Skeletal muscle satellite cell (primary cell): ENCODE data around the gene GMPR.

Source experiments
- H3K27me3 ChIP-seq: 2 replicates; pipeline ENCODE4 v1.7.0; 2013; ENCODE audit warnings: low read length; ENCODE audit not compliant: control insufficient read depth, insufficient read depth
- H3K36me3 ChIP-seq: 2 replicates; pipeline ENCODE4 v1.7.0; 2013; ENCODE audit warnings: mild to moderate bottlenecking, control low read depth, low read length; ENCODE audit not compliant: insufficient read depth
- H3K4me1 ChIP-seq: 2 replicates; pipeline ENCODE4 v1.7.0; 2013; ENCODE audit warnings: low read length; ENCODE audit not compliant: control insufficient read depth, insufficient read depth
- H3K4me2 ChIP-seq: 2 replicates; pipeline ENCODE4 v1.7.0; 2013; ENCODE audit warnings: mild to moderate bottlenecking, low read length
- H3K4me3 ChIP-seq: 2 replicates; pipeline ENCODE4 v1.7.0; 2013; ENCODE audit warnings: low read length
- H3K9ac ChIP-seq: 2 replicates; pipeline ENCODE4 v1.7.0; 2013; ENCODE audit warnings: mild to moderate bottlenecking, low read depth, low read length, moderate library complexity
- H3K9me3 ChIP-seq: replicated peaks from 2 replicates; pipeline ENCODE4 v1.7.0; 2013; ENCODE audit warnings: mild to moderate bottlenecking, control low read depth, low read length

The GMPR gene

GRCh38 chr6:16326531-16326930, 88.1 kb downstream of the GMPR start:
- no peaks in the 10 kb centered on the region for H3K27me3 ChIP-seq
- H3K9me3 ChIP-seq: no peaks in the 10 kb centered on the region
- H3K36me3 ChIP-seq: peaks cover 3% of the 10 kb centered on the region
- no peak overlapping the region for H3K4me3 ChIP-seq
- peaks cover 17% of the 10 kb centered on the region for H3K4me1 ChIP-seq
- H3K4me2 ChIP-seq: no peak overlapping the region
- H3K9ac ChIP-seq: no peak overlapping the region

- Histone ChIP-seq H3K27me3 (no peaks in the 10 kb centered on the region), H3K4me1 (peaks cover 21% of the 10 kb centered on the region), H3K9ac (no peak overlapping the region)
These were observed 88.8 kb downstream of the GMPR start for GRCh38 chr6:16326971-16327776.

GRCh38 chr6:16327777-16328325, 89.5 kb downstream of the GMPR start:
- Histone ChIP-seq H3K9ac (no peak overlapping the region), H3K27me3 (no peaks in the 10 kb centered on the region), H3K4me2 (no peak overlapping the region), H3K36me3 (peaks cover 3% of the 10 kb centered on the region), H3K4me3 (no peak overlapping the region), H3K9me3 (no peaks in the 10 kb centered on the region), H3K4me1 (peaks cover 17% of the 10 kb centered on the region)

More at GRCh38 chr6:16326971-16327776, 88.8 kb downstream of the GMPR start:
- no peak overlapping the region for H3K4me3 ChIP-seq
- no peaks in the 10 kb centered on the region for H3K9me3 ChIP-seq
- H3K36me3 ChIP-seq: peaks cover 3% of the 10 kb centered on the region
- H3K4me2 ChIP-seq: no peak overlapping the region

- Histone ChIP-seq H3K4me2 (no peak overlapping the region), H3K4me1 (peaks cover 24% of the 10 kb centered on the region), H3K4me3 (no peak overlapping the region), H3K9ac (no peak overlapping the region), H3K27me3 (no peaks in the 10 kb centered on the region), H3K36me3 (peaks cover 3% of the 10 kb centered on the region), H3K9me3 (no peaks in the 10 kb centered on the region)
These were observed 90.8 kb downstream of the GMPR start for GRCh38 chr6:16329233-16329632.

GRCh38 chr6:16331384-16332174, 93.2 kb downstream of the GMPR start:
- H3K4me1 ChIP-seq: peaks cover 30% of the 10 kb centered on the region
- no peak overlapping the region for H3K9ac ChIP-seq
- H3K4me2 ChIP-seq: peak overlapping the region; percentile 37
- H3K27me3 ChIP-seq: no peaks in the 10 kb centered on the region
- H3K4me3 ChIP-seq: no peak overlapping the region
- peaks cover 3% of the 10 kb centered on the region for H3K36me3 ChIP-seq
- H3K9me3 ChIP-seq: no peaks in the 10 kb centered on the region

- peak overlapping the region; percentile 37 for H3K4me2 ChIP-seq
- no peaks in the 10 kb centered on the region for H3K27me3 ChIP-seq
- H3K9me3 ChIP-seq: no peaks in the 10 kb centered on the region
- H3K36me3 ChIP-seq: no peaks in the 10 kb centered on the region
- peaks cover 36% of the 10 kb centered on the region for H3K4me1 ChIP-seq
- no peak overlapping the region for H3K9ac ChIP-seq
- no peak overlapping the region for H3K4me3 ChIP-seq
These were observed 93.8 kb downstream of the GMPR start for GRCh38 chr6:16332175-16332542.

GRCh38 chr6:16333580-16333979, 95.2 kb downstream of the GMPR start:
- Histone ChIP-seq H3K4me2 (no peak overlapping the region), H3K4me1 (peaks cover 46% of the 10 kb centered on the region), H3K27me3 (no peaks in the 10 kb centered on the region), H3K4me3 (no peak overlapping the region), H3K36me3 (no peaks in the 10 kb centered on the region), H3K9me3 (no peaks in the 10 kb centered on the region), H3K9ac (no peak overlapping the region)

GRCh38 chr6:16334671-16335070, 96.3 kb downstream of the GMPR start:
- no peaks in the 10 kb centered on the region for H3K9me3 ChIP-seq
- no peaks in the 10 kb centered on the region for H3K36me3 ChIP-seq
- H3K4me3 ChIP-seq: no peak overlapping the region
- H3K4me2 ChIP-seq: peak overlapping the region; percentile 29
- H3K9ac ChIP-seq: peak overlapping the region; percentile 7
- no peaks in the 10 kb centered on the region for H3K27me3 ChIP-seq
- peaks cover 55% of the 10 kb centered on the region for H3K4me1 ChIP-seq

GRCh38 chr6:16335176-16335575, 96.8 kb downstream of the GMPR start:
- no peaks in the 10 kb centered on the region for H3K36me3 ChIP-seq

GRCh38 chr6:16336056-16336818, 97.8 kb downstream of the GMPR start:
- Histone ChIP-seq H3K4me1 (peaks cover 55% of the 10 kb centered on the region), H3K27me3 (no peaks in the 10 kb centered on the region), H3K4me2 (no peak overlapping the region), H3K36me3 (no peaks in the 10 kb centered on the region), H3K9ac (no peak overlapping the region), H3K9me3 (no peaks in the 10 kb centered on the region), H3K4me3 (no peak overlapping the region)

More at GRCh38 chr6:16335176-16335575, 96.8 kb downstream of the GMPR start:
- H3K4me3 ChIP-seq: no peak overlapping the region
- H3K27me3 ChIP-seq: no peaks in the 10 kb centered on the region
- peak overlapping the region; percentile 7 for H3K9ac ChIP-seq
- peaks cover 55% of the 10 kb centered on the region for H3K4me1 ChIP-seq
- H3K4me2 ChIP-seq: peak overlapping the region; percentile 29
- H3K9me3 ChIP-seq: no peaks in the 10 kb centered on the region

GRCh38 chr6:16336911-16337294, 98.5 kb downstream of the GMPR start:
- Histone ChIP-seq H3K27me3 (no peaks in the 10 kb centered on the region), H3K36me3 (no peaks in the 10 kb centered on the region), H3K4me3 (no peak overlapping the region), H3K9me3 (no peaks in the 10 kb centered on the region), H3K4me2 (peak overlapping the region; percentile 21), H3K9ac (no peak overlapping the region), H3K4me1 (peaks cover 50% of the 10 kb centered on the region)
